ENCODE results near the gene XYLT1. TPM values are rescaled to one million over a fixed set of nuclear protein-coding genes. Genes with fewer than 3 reads are reported as not detected.

XYLT1 gene
- total and polyA plus RNA-seq, 2 of the 4 experiments (the other 2 are of a cell fraction): 9.0 to 12.7 TPM

- H3K23ac ChIP-seq (ENCODE audit: low read depth, low read length): no peak overlapping the region
- DNase-seq: no peak
- H3K9ac ChIP-seq (ENCODE audit: low read depth, low read length): no peak overlapping the region
- no peak overlapping the region for H3K4me2 ChIP-seq (ENCODE audit: low read depth, low read length)
- H2AK5ac ChIP-seq (ENCODE audit: low read depth, low read length): no peak overlapping the region
- H3K14ac ChIP-seq (replicated peaks; ENCODE audit: low read depth, low read length): no peak overlapping the region
- no peak overlapping the region for H2BK120ac ChIP-seq (ENCODE audit: low read depth, low read length)
- H2BK5ac ChIP-seq (ENCODE audit: low read depth, low read length, poor library complexity, severe bottlenecking): no peak overlapping the region
- no peak overlapping the region for H3K56ac ChIP-seq (ENCODE audit: extremely low read depth, insufficient read depth, low read length)
- no peaks in the 10 kb centered on the region for H3K79me1 ChIP-seq (ENCODE audit: low read depth in 1 of 2, low read length in 2 of 2)
- in situ Hi-C loops (cut with MboI; ENCODE audit: low sequenced_read_pairs) (no loop called here), dilution Hi-C loops (cut with HindIII; ENCODE audit: low sequenced_read_pairs, unreplicated experiment) (no loop called here), intact Hi-C loops (cut with micrococcal nuclease) (no loop called here)
- no peak overlapping the region for H3K4ac ChIP-seq (ENCODE audit: low read depth, low read length)
- no peak overlapping the region for H2AFZ ChIP-seq (replicated peaks; ENCODE audit: low read length, poor library complexity)
- 100% methylated on average over 1 of the region's 5 CpGs; no CpG with 5 or more reads in 1 of the 2 experiments for WGBS, 2 experiments (ENCODE audit: extremely low coverage in 2 of 2, insufficient read length in 1 of 2)
- no peaks in the 10 kb centered on the region for H3K27me3 ChIP-seq (ENCODE audit: control insufficient read depth, insufficient read depth, low read length)
- no peak for TF ChIP-seq MAFK (IDR thresholded peaks at IDR 0.05; ENCODE audit: low read depth, low read length)
- TF ChIP-seq RCOR1 (IDR thresholded peaks at IDR 0.05; ENCODE audit: insufficient replicate concordance, low read length): no peak
- TF ChIP-seq CHD1 (IDR thresholded peaks at IDR 0.05; ENCODE audit: low read depth, low read length): no peak
- no peak for TF ChIP-seq MAZ (IDR thresholded peaks at IDR 0.05; ENCODE audit: borderline replicate concordance, low read depth, low read length)
- TF ChIP-seq MXI1 (IDR thresholded peaks at IDR 0.05; ENCODE audit: borderline replicate concordance, low read depth, low read length): no peak
- TF ChIP-seq NFE2L2 (IDR thresholded peaks at IDR 0.05; ENCODE audit: low read depth, low read length): no peak
- TF ChIP-seq CTCF (conservative IDR thresholded peaks at IDR 0.05; ENCODE audit: low read depth, low read length): no peak
- TF ChIP-seq POLR2A (IDR thresholded peaks at IDR 0.05; ENCODE audit: low read depth, low read length): no peak
- no peak for TF ChIP-seq USF2 (IDR thresholded peaks at IDR 0.05; ENCODE audit: low read depth, low read length)
- no peak for TF ChIP-seq RAD21 (IDR thresholded peaks at IDR 0.05; ENCODE audit: low read length)
- no peak for TF ChIP-seq SMC3 (IDR thresholded peaks at IDR 0.05; ENCODE audit: low read depth, low read length)
- TF ChIP-seq RFX5 (IDR thresholded peaks at IDR 0.05; ENCODE audit: low read depth, low read length): no peak
- TF ChIP-seq ELK1 (IDR thresholded peaks at IDR 0.05; ENCODE audit: borderline replicate concordance, low read depth, low read length): no peak
- TF ChIP-seq FOS (IDR thresholded peaks at IDR 0.05; ENCODE audit: low read depth, low read length): no peak
- no peak for TF ChIP-seq CEBPB (IDR thresholded peaks at IDR 0.05; ENCODE audit: low read depth, low read length)
- no peak for TF ChIP-seq BHLHE40 (IDR thresholded peaks at IDR 0.05; ENCODE audit: low read depth, low read length)
- H4K91ac ChIP-seq (ENCODE audit: insufficient read depth, low read depth, low read length): no peak overlapping the region
- ChIA-PET CTCF (interaction anchor here (1.5 kb wide), 1 partner anchor 27 kb away, joined by 3 read pairs; no protein-coding TSS in a partner anchor), POLR2A (ENCODE audit: unreplicated experiment) (no interaction called here)
- H3K4me1 ChIP-seq (ENCODE audit: control insufficient read depth, insufficient read depth, low read length): peaks cover 2% of the 10 kb centered on the region; the same call in 1 of the 2 replicates
- H2BK20ac ChIP-seq (ENCODE audit: low read depth, low read length): no peak overlapping the region
- H3K9me3 ChIP-seq (ENCODE audit: control insufficient read depth, insufficient read depth, low read length): no peaks in the 10 kb centered on the region
- H2BK15ac ChIP-seq (ENCODE audit: low read depth, low read length): no peak overlapping the region
- no peaks in the 10 kb centered on the region for H3K9me1 ChIP-seq (ENCODE audit: insufficient read depth, low read length)
- no peak overlapping the region for H4K5ac ChIP-seq (ENCODE audit: low read depth, low read length)
- no peak overlapping the region for H3K4me3 ChIP-seq (ENCODE audit: insufficient read depth, low read depth, low read length)
- no peak overlapping the region for H3K18ac ChIP-seq (ENCODE audit: low read depth, low read length)
- no peak overlapping the region for H4K8ac ChIP-seq (ENCODE audit: low read depth in 2 of 2, low read length in 2 of 2)
- H4K20me1 ChIP-seq (ENCODE audit: insufficient read depth, low read length): no peaks in the 10 kb centered on the region
- ATAC-seq (ENCODE audit: low read depth): no peak
- no peak overlapping the region for H2AK9ac ChIP-seq (replicated peaks; ENCODE audit: low read depth, low read length, poor library complexity)
- no peak overlapping the region for H3K27ac ChIP-seq (ENCODE audit: insufficient read depth, low read length)
- BruUV-seq (replicated peaks): no TSS peak
- no peaks in the 10 kb centered on the region for H3K36me3 ChIP-seq (ENCODE audit: control insufficient read depth, insufficient read depth, low read length)
Observed at GRCh38 chr16:17503331-17503730, 32.6 kb upstream of the XYLT1 start.
